Glomerular visceral epithelial cell (primary cell): ENCODE data around the gene GLP1R.
A peak's percentile ranks its signal among the peaks of the same experiment; 100 is the strongest.

Source experiments
- DNase-seq: peaks from one replicate; pipeline ENCODE4 v3.0.0-alpha.2; 2016; ENCODE audit errors: extremely low spot score

GLP1R gene

DNA sequence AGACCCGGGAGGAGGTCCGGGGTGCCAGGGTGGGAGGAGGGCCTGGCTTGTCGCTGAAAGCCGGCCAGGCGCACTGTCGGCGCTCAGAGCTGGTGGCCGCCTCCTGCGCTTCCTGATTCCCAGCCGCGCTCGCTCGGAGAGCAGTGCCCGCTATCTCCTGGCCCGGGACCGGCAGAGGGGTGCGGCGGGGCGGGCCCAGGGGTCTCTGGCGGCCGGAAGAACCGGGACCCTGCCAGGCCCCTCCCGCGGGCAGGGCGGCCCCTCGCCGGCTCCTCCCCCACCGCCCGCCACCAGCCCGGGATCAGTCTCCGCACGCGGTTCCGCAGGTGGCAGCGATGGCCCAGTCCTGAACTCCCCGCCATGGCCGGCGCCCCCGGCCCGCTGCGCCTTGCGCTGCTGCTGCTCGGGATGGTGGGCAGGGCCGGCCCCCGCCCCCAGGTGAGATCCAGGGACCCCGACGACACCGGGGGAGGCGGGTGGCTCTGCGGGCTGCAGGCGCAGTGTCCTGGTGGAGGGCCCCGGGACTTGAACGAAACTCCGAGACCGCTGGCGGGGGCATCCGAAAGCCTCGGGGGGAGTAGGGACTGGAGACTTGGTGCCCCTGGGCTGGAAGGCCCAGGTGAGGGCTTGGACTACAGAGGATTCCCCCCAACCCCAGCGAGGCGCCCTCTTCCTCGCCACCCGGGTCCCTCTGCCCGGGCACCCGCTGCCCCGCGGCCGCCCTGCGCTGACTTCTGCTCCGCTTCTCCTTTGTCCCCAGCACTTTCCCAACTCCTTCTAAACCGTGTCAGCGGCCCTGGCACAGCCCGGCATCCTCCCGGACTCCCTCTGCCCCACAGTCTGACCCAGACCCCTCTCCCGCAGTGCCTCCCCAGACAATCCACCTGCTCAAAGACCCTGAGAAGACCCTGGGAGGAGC, at the start of gene GLP1R:
Gene GLP1R, plus strand, starts transcription at position 301 of the 919 bp plus-strand sequence. Its CDS starts 60 bp downstream, at position 361.
- no peak for DNase-seq

DNA sequence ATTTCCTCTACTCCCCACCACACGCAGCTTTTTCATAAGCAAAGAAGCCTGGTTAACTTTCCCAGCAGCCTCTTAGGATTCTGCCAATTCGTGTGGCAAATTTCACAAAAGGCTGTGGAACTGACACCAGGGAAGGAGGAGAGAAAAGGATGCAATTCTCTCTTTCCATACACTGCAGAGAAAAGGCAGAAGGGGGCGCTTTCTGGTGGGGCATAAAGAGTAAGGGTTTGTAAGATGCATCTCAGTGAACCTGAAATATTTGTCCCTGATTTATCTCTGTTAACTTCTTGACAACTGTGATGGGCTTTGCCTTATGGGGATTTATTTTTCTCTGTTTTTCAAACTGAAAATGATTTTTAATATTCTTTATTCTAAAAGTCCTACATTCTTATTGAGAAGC, 45.5 kb upstream of the GLP1R start:
- no peak for DNase-seq

DNA sequence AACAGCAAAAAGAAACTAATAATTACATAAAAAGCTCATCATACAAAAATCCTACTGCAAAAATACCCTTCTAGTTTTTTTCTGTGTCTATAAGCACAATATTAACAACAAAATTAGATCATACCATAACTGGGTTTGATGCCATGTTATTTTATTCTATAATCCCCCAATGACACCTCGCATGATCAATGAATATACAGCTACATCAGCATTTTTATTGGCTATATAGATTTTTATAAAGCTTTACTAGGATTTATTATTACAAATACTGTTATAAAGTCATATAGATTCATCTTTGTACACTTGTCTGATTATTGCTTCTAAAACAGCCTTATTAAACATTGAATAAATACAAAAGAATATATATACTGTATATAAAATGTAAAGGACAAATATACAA, 45.1 kb upstream of the GLP1R start:
- no peak for DNase-seq

DNA sequence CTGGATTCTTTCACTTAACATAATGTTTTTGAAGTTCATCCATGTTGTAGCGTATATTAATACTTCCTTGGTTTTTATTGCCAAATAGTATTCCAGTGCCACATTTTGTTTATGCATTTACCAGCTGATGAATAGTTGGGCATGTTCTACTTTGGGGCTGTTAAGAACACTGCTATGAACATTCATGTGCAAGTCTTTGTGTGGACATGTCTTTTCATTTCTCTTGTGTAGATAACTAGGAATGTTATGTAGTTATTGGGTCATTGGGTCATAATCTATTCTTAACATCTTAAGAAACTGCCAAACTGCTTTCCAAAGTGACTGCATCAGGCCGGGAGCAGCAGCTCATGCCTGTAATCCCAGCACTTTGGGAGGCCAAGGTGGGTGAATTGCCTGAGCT, 43.8 kb upstream of the GLP1R start:
- DNase-seq = no peak

DNA sequence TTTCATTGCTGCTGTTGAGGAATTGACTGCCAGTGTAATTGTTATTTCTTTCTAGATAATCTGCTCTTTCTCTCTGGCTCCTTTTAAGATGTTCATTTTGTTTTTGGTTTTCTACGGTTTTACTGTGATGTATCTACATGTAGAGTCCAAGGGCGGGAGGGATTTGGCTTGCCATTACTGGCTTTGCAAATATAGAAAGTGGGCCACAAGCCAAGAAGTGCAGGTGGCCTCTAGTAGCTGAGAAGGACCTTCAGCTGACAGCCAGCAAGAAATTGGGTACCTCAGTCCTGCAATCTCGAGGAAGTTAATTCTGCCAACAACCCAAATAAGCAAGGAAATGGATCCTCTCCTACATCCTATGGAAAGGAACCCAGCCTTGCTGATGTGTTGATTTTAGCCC, 42.8 kb upstream of the GLP1R start:
- DNase-seq = no peak

DNA sequence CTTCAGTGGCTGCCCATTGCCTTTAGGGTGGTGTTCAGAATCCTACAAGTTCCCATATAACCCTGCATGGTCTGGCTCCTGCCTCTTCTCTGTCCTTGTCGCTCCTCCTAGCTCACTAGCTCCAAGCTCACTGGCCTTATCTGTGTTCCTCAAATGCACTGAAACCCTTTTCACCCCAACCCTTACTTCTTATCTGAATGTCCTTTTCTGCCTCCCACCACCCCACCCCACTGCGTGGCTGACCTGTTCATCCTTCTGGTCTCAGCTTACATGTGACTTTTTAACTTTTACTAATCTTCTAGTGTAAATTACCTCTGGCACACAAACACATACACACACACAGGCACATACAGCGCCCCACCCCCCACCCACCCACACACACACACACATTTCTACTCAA, 41.0 kb upstream of the GLP1R start:
- DNase-seq = no peak

DNA sequence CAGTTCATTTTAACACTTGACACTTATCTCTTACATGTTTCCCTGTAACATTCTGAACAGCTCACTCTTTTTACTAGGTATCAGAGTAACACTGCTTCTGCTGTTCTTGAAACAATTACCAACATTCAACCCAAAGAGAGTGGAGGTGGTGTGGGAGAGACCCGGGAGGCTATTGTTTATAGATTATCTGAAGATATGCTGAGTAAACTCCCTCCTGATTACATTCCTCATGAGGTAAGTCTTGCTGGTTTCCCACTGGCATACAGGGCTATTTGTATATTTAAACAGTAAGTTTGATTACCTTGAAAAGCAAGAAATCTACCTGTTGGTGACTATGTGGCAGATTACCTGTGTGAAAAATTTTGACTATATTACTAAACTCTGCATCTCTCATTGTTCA, 39.8 kb upstream of the GLP1R start:
- no peak for DNase-seq

DNA sequence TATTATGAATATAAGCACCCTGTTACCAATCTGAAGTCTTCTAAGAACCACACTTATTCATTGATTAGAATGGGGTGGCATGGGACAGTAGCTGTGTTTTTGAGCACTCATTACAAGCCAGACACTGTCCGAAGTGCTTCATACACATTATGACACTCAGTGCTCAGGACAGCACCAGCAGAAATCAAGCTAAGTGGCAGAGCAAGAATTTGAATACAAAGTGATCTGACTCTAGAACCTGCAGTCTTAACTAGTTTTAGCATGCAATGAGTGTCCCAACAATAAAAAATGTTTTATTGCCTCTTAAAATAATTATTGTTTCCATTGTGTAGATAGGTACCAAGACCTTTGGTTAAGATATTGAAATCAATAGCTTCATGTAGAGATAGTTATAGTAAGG, 39.1 kb upstream of the GLP1R start:
- no peak for DNase-seq

DNA sequence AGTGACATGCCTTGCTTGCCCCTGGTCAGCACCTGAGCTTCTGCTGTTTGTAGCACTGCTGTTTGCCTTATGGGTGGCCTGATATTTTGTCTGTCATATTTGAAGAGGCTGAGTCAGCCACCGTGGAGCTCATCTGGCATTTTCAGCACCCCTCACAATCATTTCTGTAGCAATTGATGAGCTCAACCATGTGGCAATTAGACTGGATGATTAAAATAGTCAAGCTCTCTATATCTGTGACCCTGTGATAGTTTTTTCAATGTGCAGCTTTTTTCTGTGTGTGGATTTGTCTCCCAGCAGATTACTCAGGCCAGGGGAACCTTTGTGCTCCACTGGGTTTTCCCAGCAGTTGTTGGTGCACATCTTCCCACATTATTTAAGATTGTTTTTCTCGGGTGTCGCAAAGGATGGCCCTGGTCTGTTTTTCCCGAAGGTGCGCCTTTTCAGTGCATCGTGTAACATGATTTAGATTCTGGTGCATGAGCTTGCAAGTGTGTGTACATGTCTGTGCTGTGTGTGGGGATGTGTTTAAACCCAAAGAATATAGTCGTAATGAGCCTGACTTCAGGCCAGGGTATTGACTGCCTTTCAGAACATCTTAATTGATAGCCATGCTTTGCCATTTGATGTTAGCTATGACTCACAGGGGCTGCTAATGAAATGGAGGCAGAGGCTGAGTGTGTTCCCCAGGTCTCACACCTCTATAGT, 31.6 kb upstream of the GLP1R start:
- DNase-seq = no peak

DNA sequence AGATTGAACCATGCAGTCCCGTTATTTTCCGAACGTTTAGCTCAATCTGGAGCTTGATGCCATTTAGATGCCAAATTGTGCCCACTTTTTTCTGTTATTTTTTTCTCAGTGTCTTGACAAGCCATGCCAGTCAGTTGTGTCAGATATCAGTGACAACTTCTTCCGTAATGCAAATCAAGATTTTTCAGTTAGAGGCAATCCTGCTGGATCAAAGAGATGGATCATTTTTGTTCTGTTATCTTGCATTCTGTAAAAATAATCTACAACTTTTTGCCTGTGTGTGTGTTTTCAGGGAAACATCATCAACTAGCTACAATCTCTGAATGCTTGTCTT, 31.1 kb upstream of the GLP1R start:
- no peak for DNase-seq

DNA sequence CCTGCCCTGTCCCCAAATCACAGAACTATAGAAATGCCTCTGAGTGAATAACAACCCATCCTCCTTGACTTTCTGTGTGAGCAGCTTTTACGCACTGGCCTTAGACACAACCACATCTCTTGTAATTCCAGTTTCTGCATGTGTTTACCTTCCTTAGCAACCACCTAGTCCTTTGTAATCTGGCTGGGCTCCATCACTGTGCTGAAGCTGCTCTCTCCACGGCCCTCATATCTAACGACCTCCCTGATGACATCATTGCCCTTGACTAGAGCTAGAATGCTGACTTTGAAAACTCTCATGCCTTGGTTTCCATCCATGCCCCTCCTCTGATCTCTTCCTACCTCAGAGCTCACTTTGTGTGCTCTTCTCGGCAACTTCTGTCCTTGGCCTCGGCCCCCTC, 30.5 kb upstream of the GLP1R start:
- no peak for DNase-seq

DNA sequence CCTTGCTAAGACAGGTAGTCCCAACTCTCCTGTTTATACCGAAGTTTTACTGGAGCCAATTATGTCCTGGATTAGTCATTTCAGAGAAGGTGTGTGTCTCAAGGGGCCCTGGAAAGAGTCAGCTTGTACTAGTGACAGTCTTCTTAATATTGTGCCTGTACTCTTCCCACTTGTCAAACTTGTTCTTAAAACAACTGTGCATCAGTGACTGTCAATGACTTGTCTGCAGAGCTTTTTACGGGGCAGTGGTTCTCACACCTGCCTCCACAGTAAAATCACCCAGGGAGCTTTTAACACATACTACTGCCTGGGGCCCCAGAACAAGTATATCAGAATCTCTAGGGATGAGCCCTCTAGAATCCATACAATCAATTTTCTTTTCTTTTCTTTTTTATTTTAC, 28.4 kb upstream of the GLP1R start:
- no peak for DNase-seq

DNA sequence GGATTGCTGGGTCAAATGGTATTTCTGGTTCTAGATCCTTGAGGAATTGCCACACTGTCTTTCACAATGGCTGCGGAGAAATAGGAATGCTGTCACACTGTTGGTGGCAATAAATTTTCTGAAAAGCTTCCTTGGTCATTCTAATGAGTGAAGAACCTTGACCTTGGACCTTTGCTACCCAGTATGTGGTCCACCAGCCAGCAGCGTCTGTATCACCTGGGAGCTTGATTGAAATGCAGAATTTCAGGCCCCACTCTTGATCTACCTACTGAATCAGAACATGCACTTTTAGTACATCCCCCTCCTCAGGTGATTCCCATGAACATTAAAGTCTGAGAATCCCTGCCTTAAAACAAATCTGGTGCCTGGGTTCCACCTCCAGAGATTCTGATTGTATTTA, 27.5 kb upstream of the GLP1R start:
- DNase-seq = no peak

DNA sequence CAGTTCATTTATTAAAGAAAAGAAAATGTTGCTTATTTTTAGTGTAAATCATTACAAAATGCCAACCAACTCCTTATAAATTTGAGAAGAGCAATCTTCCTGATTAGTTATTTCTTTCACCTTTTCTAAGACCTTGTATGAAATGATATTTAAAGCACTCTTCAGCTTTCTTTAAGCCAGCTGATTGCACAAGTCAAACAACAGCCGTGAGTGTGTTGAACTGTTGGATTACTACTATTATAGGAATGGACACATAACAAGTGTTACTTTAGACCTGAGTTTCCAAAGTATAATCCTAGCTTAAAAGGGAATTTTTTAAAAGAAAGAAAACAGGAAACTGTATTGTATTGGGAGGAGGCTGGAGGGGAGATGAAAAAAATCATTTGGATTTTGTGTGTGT, 26.8 kb upstream of the GLP1R start:
- DNase-seq = no peak

DNA sequence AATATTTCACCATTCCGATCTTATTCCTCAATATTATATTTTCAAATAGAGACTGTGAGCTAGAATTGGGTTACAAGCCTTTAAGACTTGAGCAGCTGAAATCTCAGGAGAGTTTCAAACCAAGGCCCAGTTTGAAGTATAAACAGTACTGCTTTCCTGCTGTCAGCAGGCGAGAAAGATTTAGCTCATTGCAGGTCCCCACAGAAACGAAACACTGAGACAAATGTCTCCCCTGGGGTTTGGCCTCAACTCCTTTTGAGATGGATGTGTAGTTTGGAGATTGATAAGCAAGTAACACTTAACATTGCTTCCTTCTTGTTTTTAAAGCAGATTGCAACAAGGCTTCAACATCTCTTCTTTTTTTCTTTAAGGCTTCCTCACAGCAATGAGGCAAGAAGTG, 22.4 kb upstream of the GLP1R start:
- DNase-seq = no peak

DNA sequence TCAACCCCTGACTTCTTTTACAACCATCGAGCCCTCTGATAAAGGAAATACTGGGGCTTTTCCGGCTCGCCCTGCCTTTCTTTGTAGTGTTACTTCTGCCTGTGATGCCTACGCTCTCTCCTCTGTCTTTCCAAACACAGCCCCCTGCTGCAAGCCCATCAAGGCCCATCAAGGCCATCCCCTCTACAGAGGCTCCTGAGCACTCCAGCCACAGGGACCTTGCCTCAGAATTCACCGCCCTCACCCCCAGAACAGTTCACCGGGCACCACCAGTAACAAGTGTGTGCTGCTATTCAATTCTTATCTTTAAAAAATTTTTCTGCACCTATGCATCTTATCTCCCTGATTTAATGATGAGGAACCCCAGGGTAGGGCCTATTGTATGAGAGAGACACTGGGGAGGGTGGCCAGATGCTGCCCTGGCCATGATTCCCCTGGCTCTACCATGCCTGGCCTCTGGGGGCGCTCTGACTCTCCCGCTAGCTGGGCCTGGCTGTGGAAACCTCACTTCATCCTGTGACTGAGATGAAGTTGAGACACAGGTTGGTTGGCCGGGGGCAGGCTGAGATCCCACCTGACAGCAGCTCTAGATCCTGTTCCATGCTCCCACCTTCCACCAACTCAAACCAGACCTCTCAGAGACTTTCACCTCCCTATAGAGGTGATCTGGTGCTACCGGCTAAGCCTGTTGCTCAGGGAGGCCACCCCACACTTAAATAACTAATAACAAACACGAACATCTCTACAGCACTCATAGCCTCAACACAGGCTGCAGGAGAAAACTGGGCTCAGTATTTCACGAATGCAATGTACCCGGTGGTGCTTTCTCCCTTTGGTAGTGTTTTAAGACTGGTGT, 19.2 kb upstream of the GLP1R start:
- DNase-seq = peak; percentile 25

DNA sequence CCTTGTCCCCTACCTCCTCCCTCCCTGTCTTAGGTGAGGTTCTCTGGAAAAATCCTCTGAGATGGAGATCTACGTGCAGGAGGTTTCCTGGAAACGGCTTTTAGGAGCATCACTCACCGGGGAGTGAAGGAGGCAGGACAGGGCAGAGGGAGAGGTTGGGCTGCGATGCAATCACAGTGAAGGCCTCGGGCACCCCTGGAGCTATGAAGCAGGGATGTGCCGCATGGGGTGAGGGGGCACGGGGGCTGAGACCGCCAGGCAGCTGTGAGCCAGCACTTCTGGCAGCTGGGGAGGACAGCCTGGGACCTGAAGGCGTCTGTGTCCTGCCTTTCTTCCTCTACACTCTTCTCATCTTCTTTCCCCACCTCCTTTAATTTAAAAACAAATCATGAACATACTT, 12.9 kb upstream of the GLP1R start:
- no peak for DNase-seq

DNA sequence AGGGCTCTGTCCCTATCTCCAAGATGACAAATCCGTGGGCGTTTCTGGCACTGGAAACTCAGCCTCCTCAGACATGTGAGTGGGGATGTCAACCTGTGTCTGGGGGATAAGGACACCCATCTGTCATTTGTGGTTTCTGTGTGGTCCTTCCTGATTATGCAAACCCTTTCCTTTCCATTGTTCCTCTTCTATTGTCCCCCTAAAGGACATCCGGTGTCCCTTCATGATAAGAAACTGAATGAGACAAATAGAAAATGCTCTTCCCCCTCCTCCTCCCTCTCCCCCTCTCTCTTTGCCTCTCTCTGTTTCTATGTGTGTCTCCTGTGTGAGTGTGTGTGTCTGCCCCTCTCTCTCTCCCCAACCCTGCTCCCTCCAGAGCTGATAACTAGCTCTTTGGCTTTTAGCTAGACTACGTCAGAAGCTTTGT, 11.5 kb upstream of the GLP1R start:
- DNase-seq = no peak

DNA sequence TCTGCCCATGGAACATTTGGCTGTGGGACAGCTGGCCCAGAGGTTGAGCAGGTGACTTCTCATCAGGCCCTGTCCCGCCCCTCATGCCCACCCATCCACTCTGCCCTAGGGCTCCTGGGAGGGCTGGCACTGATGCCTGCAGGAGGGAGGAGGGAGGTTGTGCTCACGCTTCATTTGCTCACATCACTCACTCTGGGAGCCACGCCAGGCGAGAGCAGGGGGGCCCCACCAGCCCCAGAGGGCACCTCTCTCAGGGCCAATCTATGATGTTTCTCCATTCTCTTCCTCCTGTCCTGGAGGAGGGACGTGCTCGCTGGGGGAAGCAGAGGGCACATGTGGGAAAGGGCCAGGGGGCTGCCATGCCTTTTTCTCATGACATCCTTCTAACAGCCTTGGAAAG, 10.9 kb upstream of the GLP1R start:
- DNase-seq = no peak

DNA sequence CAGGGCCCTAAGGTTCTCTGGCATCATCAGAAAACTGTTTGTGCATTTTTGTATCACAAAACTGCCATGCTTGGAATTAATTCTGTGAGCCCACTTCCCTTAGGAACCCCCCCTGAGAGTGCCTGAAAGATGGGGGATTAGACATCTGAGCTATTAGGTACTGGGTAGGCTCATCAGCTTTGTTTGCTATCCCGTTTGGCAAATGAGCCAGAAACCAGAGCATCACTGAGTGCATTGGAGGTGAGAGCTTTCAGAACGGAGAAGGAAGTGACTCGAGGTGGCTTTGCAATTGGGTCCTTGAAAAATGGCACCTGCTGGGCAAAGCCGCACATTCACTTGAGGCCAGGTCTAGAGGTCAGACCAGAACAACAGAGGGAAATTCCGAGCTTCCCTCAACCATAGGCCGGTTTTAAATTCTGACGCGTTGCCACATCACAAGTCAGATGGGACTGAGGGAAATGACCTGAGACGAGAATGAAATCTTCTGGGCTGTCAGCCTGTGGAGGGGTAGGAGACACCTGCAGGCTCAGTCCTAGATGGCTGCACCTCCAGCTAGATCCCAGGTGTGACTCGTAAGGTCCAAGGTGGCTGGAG, 8.4 kb upstream of the GLP1R start:
- DNase-seq = no peak

DNA sequence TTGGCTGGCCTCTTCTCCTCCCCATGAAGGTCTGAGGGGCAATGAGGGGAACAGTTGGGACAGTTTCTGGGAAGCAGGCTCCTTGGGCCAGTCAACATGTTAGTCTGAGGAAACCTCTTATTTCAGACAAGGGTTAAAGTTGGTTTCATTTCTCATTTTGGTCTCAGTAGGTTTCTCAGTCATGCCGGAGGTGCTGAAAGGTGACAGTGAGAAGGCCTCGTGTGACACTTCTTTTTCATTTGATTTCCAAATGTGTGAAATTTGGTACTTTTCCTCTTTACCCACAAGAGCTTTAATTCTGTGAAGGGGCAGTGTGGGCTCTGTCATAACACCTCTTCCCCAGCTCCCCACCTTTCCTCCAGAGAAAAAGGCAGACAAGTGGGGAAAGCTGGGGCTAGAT, 7.5 kb upstream of the GLP1R start:
- DNase-seq = no peak

DNA sequence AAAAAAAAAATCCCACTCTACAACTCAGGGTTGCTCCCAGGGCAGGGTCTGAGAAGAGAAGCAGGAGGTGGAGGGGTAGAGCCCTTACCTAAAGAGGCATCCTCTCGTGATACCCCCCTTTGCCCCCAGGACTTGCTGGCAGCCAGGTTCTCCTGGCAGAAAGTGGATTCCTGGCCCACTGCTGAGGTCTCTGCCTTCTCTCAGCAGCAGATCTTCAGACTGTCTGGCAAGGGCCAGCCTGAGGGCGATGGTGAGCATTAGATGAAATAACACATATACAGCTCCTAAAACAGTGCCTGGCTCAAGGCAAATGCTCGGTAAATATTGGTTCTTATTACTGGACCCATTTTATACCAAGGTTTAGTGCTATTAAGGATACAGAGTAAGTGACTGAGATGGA, 4.8 kb upstream of the GLP1R start:
- DNase-seq = no peak
